ENCODE results near the gene SERINC5. TPM values are rescaled to one million over a fixed set of nuclear protein-coding genes. Genes with fewer than 3 reads are reported as not detected.

Gene SERINC5
- total RNA-seq, 2 experiments from 2014 or later, result 28.1 to 36.0 TPM

GRCh38 chr5:80255431-80255810 lies 427 bp downstream of the SERINC5 start:
- peaks cover 46% of the 10 kb centered on the region for H3K4me1 Mint-ChIP-seq
- intact Hi-C loops (cut with DNase I, micrococcal nuclease), result loop anchor here (1.0 to 10.0 kb wide), 9 partner anchors 8 to 759 kb away; partner anchors contain the start of genes MTX3 (in 1 of the 2), TENT2 (in 1 of the 2) and ZFYVE16 (in 1 of the 2)
- peak; percentile 34 for ATAC-seq

DNA sequence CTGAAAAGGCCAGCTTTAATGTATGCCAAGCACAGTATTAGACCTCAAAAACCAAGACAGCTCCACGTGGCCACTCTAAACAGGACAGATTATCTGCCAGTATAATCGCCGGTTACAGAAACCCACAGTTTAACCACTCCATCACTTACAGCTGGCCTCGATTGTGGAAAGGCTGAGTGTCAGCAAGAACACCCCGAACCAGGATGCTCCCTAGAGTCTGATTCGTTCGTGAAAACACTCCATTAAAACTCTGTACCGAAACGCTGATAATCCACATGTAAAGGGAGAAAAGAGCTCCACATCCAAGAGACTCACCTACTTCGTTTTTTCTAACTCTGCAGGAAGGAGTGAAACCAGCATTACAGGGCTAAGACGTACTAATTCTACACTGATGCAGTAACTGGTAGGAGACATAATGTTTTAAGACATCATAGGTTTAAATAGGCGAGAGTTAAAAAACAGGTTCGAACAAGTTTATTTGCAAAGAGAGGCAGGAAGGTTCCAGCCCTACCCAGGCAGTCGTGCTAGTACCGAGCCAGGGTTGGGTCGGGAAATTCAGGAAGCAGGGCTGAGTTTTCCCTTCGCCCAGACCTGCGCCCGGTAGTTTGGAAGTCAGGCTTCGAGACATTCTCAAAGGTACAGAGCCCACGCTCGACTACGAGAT lies 949 bp downstream of the SERINC5 start:
- POLR2A ChIA-PET, result interaction anchor here (1.1 to 3.4 kb wide), 10 partner anchors 16 to 129 kb away, joined by 3 to 12 read pairs (median 4); no protein-coding TSS in a partner anchor
- intact Hi-C loops (cut with DNase I, micrococcal nuclease), result loop anchor here (1.0 to 10.0 kb wide), 10 partner anchors 8 to 760 kb away; partner anchors contain the start of genes MTX3 (in 1 of the 2), TENT2 (in 1 of the 2) and ZFYVE16 (in 1 of the 2)
- Mint-ChIP-seq H3K4me1 (peaks cover 49% of the 10 kb centered on the region), H3K4me3 (peak overlapping the region; percentile 93), H3K36me3 (ENCODE audit: low read depth) (peaks cover 27% of the 10 kb centered on the region), H3K27ac (peak overlapping the region; percentile 96), H3K27me3 (no peaks in the 10 kb centered on the region), H3K9me3 (ENCODE audit: low read depth) (no peaks in the 10 kb centered on the region)
- CTCF ChIA-PET, result interaction anchor here (0.6 to 3.2 kb wide), 14 partner anchors 43 to 418 kb away, joined by 3 to 27 read pairs (median 4); no protein-coding TSS in a partner anchor
- ATAC-seq, result peak; percentile 8
- DNase-seq, result peak; percentile 44

More at GRCh38 chr5:80255431-80255810, 427 bp downstream of the SERINC5 start:
- peak; percentile 77 for DNase-seq
- no peaks in the 10 kb centered on the region for H3K9me3 Mint-ChIP-seq (ENCODE audit: low read depth)
- peaks cover 25% of the 10 kb centered on the region for H3K36me3 Mint-ChIP-seq (ENCODE audit: low read depth)
- peak overlapping the region; percentile 96 for H3K27ac Mint-ChIP-seq
- CTCF ChIA-PET, result interaction anchor here (0.6 to 3.2 kb wide), 12 partner anchors 52 to 417 kb away, joined by 3 to 27 read pairs (median 4); no protein-coding TSS in a partner anchor
- H3K27me3 Mint-ChIP-seq, result no peaks in the 10 kb centered on the region
- H3K4me3 Mint-ChIP-seq, result peak overlapping the region; percentile 93
- POLR2A ChIA-PET, result interaction anchor here (1.1 to 3.4 kb wide), 10 partner anchors 16 to 130 kb away, joined by 3 to 12 read pairs (median 4); no protein-coding TSS in a partner anchor

DNA sequence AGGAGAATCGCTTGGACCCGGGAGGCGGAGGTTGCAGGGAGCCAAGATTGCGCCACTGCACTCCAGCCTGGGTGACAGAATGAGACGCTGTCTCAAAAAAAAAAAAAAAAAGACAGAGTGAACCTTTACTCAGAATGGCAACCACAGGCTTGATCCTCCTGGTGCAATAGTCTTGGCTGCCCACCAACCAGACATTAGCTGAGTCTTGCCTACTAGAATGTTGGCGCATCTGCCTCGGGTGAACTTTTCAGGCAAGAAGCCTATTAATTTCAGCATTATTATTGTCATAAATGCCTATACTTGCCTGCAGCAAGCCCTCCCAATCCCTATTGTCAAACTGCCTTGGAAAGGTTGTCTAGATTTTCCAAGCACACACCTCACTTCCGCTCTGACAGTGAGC lies 4.2 kb downstream of the SERINC5 start:
- DNase-seq (peak; percentile 41), ATAC-seq (no peak)
- Mint-ChIP-seq H3K36me3 (ENCODE audit: low read depth) (peaks cover 33% of the 10 kb centered on the region), H3K4me3 (peak overlapping the region; percentile 20), H3K4me1 (peaks cover 70% of the 10 kb centered on the region), H3K9me3 (ENCODE audit: low read depth) (no peaks in the 10 kb centered on the region), H3K27ac (peak overlapping the region; percentile 96), H3K27me3 (no peaks in the 10 kb centered on the region)
- intact Hi-C loops (cut with DNase I, micrococcal nuclease), result loop anchor here (5.0 to 10.0 kb wide), 5 partner anchors 59 to 763 kb away; partner anchors contain the start of genes MTX3 (in 1 of the 2), TENT2 (in 1 of the 2) and ZFYVE16 (in 1 of the 2)
- CTCF ChIA-PET, result interaction anchor here (0.7 to 1.0 kb wide), 2 partner anchors 85 to 160 kb away, joined by 3 read pairs; no protein-coding TSS in a partner anchor
- POLR2A ChIA-PET, result interaction anchor here (0.6 kb wide), 1 partner anchor 553 kb away, joined by 3 read pairs; no protein-coding TSS in a partner anchor

DNA sequence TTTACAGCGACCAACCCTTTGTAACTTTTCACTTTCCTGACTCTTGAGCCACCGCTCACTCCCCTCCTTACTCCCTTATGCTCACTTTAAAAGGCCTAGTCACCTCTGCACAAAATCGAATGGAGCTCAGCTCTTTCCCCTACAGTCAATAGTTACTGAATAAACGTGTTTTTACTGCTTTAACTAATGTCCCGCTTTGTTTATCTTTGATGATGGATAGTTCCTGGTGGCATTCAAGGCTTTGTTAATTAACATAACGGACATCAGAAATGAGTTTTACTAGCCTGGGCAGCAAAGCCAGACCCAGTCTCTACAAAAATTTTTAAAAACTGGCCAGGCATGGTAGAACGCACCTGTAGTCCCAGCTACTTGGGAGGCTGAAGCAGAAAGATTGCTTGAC lies 5.0 kb downstream of the SERINC5 start:
- DNase-seq, result no peak
- Mint-ChIP-seq H3K36me3 (ENCODE audit: low read depth) (peaks cover 32% of the 10 kb centered on the region), H3K4me1 (peaks cover 78% of the 10 kb centered on the region), H3K27ac (peak overlapping the region; percentile 32), H3K9me3 (ENCODE audit: low read depth) (no peaks in the 10 kb centered on the region), H3K27me3 (no peaks in the 10 kb centered on the region), H3K4me3 (no peak overlapping the region)
- POLR2A ChIA-PET, result interaction anchor here (0.7 kb wide), 1 partner anchor 110 kb away, joined by 3 read pairs; no protein-coding TSS in a partner anchor
- ATAC-seq, result no peak
- CTCF ChIA-PET, result interaction anchor here (1.0 kb wide), 3 partner anchors 11 to 84 kb away, joined by 3 read pairs; no protein-coding TSS in a partner anchor
- intact Hi-C loops (cut with DNase I, micrococcal nuclease), result loop anchor here (5.0 to 10.0 kb wide), 5 partner anchors 58 to 764 kb away; partner anchors contain the start of genes MTX3 (in 1 of the 2), TENT2 (in 1 of the 2) and ZFYVE16 (in 1 of the 2)

GRCh38 chr5:80249901-80250300 lies 5.9 kb downstream of the SERINC5 start:
- ChIA-PET CTCF (interaction anchor here (1.0 kb wide), 3 partner anchors 10 to 158 kb away, joined by 3 to 4 read pairs (median 3); no protein-coding TSS in a partner anchor), POLR2A (no interaction called here)
- no peaks in the 10 kb centered on the region for H3K27me3 Mint-ChIP-seq
- DNase-seq (no peak), ATAC-seq (no peak)
- peaks cover 36% of the 10 kb centered on the region for H3K36me3 Mint-ChIP-seq (ENCODE audit: low read depth)
- intact Hi-C loops (cut with DNase I, micrococcal nuclease), result loop anchor here (5.0 to 10.0 kb wide), 7 partner anchors 58 to 1013 kb away; partner anchors contain the start of genes JMY (in 1 of the 2), MTX3 (in 1 of the 2), TENT2 (in 1 of the 2) and ZFYVE16 (in 1 of the 2)
- H3K4me1 Mint-ChIP-seq, result peaks cover 83% of the 10 kb centered on the region
- H3K9me3 Mint-ChIP-seq (ENCODE audit: low read depth), result no peaks in the 10 kb centered on the region
- peak overlapping the region; percentile 66 for H3K27ac Mint-ChIP-seq
- H3K4me3 Mint-ChIP-seq, result no peak overlapping the region

DNA sequence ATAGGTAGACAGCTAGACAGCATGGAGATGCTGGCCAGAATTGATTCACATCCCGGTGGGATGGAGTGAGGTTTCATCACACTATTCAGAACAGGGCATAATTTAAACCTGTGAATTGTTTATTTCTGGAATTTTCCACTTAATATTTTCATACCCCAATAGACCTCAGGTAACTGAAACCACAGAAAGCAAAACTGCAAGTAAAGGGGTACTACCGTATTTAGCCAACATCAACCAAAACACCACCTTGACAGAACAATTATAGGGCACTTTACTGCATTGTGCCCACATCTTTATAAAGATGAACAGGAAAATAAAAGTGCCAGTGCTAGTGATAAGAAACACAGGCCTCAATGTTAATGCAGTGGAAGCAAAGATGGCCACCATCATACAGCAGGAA lies 7.5 kb downstream of the SERINC5 start:
- ATAC-seq (peak; percentile 5), DNase-seq (no peak)
- CTCF ChIA-PET, result no interaction called here
- H3K4me1 Mint-ChIP-seq, result peaks cover 78% of the 10 kb centered on the region
- no peaks in the 10 kb centered on the region for H3K9me3 Mint-ChIP-seq (ENCODE audit: low read depth)
- no peaks in the 10 kb centered on the region for H3K27me3 Mint-ChIP-seq
- H3K36me3 Mint-ChIP-seq (ENCODE audit: low read depth), result peaks cover 34% of the 10 kb centered on the region
- no peak overlapping the region for H3K4me3 Mint-ChIP-seq
- peak overlapping the region; percentile 70 for H3K27ac Mint-ChIP-seq
- POLR2A ChIA-PET, result no interaction called here
- intact Hi-C loops (cut with DNase I, micrococcal nuclease), result loop anchor here (5.0 kb wide), 2 partner anchors 121 to 1011 kb away; partner anchors contain the start of gene JMY (in 1 of the 2)

DNA sequence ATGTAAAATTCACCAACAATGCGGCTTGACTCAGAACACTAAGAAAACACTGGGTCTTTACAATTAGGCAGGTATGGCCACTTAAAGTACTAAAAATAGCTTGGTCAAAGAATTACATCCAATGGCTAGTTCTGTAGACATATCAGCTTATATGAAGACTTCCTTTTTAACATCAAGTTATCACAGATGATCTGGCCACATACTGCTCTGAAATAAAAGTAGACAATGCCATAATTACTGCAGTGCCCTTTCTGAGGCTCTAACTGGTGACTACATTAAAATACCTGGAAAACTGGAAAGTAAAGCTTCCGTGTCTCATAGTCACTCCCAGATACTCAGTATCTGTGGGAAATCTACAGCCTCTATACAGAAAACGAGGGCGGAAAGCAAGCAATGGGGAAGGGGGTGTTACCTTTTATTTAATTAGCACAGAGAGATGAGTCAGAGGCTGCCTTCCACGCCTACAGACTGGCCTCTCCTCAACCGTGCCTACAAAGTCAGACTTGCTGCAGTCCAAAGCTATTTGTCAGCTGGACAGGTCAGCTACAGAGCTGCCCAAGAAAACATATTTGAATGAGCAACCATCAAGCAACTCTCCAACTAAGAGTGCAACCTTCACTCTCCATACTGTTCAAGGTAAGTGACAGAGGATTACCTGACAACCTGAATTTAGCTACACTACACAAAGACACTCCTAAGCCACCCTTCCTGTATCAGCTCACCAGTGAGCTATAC lies 8.7 kb downstream of the SERINC5 start:
- DNase-seq (peak; percentile 66), ATAC-seq (peak; percentile 79)
- H3K4me3 Mint-ChIP-seq, result no peak overlapping the region
- intact Hi-C loops (cut with DNase I, micrococcal nuclease), result loop anchor here (1.0 to 5.0 kb wide), 5 partner anchors 8 to 1010 kb away; partner anchors contain the start of gene JMY (in 1 of the 2)
- H3K36me3 Mint-ChIP-seq (ENCODE audit: low read depth), result peaks cover 40% of the 10 kb centered on the region
- H3K9me3 Mint-ChIP-seq (ENCODE audit: low read depth), result peaks cover 2% of the 10 kb centered on the region
- no peaks in the 10 kb centered on the region for H3K27me3 Mint-ChIP-seq
- POLR2A ChIA-PET, result interaction anchor here (1.4 kb wide), 1 partner anchor 9 kb away, joined by 5 read pairs; the partner anchor contains the start of gene SERINC5
- peaks cover 66% of the 10 kb centered on the region for H3K4me1 Mint-ChIP-seq
- CTCF ChIA-PET, result interaction anchor here (0.8 to 1.4 kb wide), 3 partner anchors 9 to 53 kb away, joined by 3 to 4 read pairs (median 3); partner anchors contain the start of gene SERINC5
- peak overlapping the region; percentile 70 for H3K27ac Mint-ChIP-seq

- intact Hi-C loops (cut with DNase I, micrococcal nuclease), result loop anchor here (2.0 to 5.0 kb wide), 4 partner anchors 29 to 1009 kb away; partner anchors contain the start of gene JMY (in 1 of the 2)
- ChIA-PET CTCF (interaction anchor here (0.6 to 1.4 kb wide), 7 partner anchors 10 to 1210 kb away, joined by 3 to 4 read pairs (median 3); partner anchors contain the start of gene SERINC5), POLR2A (interaction anchor here (1.4 kb wide), 1 partner anchor 10 kb away, joined by 5 read pairs; the partner anchor contains the start of gene SERINC5)
- Mint-ChIP-seq H3K27me3 (no peaks in the 10 kb centered on the region), H3K27ac (peak overlapping the region; percentile 72), H3K4me1 (peaks cover 62% of the 10 kb centered on the region), H3K36me3 (ENCODE audit: low read depth) (peaks cover 50% of the 10 kb centered on the region), H3K4me3 (peak overlapping the region; percentile 41), H3K9me3 (ENCODE audit: low read depth) (peaks cover 12% of the 10 kb centered on the region)
- ATAC-seq, result no peak
- no peak for DNase-seq
These were observed 9.7 kb downstream of the SERINC5 start for GRCh38 chr5:80246001-80246758.

- ATAC-seq (no peak), DNase-seq (no peak)
- POLR2A ChIA-PET, result interaction anchor here (0.8 kb wide), 1 partner anchor 104 kb away, joined by 3 read pairs; no protein-coding TSS in a partner anchor
- peaks cover 43% of the 10 kb centered on the region for H3K36me3 Mint-ChIP-seq (ENCODE audit: low read depth)
- CTCF ChIA-PET, result interaction anchor here (0.6 kb wide), 1 partner anchor 768 kb away, joined by 3 read pairs; no protein-coding TSS in a partner anchor
- H3K27me3 Mint-ChIP-seq, result no peaks in the 10 kb centered on the region
- no peak overlapping the region for H3K4me3 Mint-ChIP-seq
- H3K9me3 Mint-ChIP-seq (ENCODE audit: low read depth), result peaks cover 12% of the 10 kb centered on the region
- intact Hi-C loops (cut with DNase I, micrococcal nuclease), result no loop called here
- no peak overlapping the region for H3K27ac Mint-ChIP-seq
- peaks cover 68% of the 10 kb centered on the region for H3K4me1 Mint-ChIP-seq
These were observed 12.3 kb downstream of the SERINC5 start for GRCh38 chr5:80243567-80243966.

GRCh38 chr5:80242849-80243248 lies 13.0 kb downstream of the SERINC5 start:
- H3K4me1 Mint-ChIP-seq, result peaks cover 67% of the 10 kb centered on the region
- H3K9me3 Mint-ChIP-seq (ENCODE audit: low read depth), result peaks cover 12% of the 10 kb centered on the region
- CTCF ChIA-PET, result interaction anchor here (0.5 kb wide), 1 partner anchor 645 kb away, joined by 3 read pairs; no protein-coding TSS in a partner anchor
- no peak overlapping the region for H3K27ac Mint-ChIP-seq
- H3K4me3 Mint-ChIP-seq, result no peak overlapping the region
- H3K27me3 Mint-ChIP-seq, result no peaks in the 10 kb centered on the region
- POLR2A ChIA-PET, result interaction anchor here (0.6 to 0.8 kb wide), 2 partner anchors 11 to 104 kb away, joined by 3 to 7 read pairs; no protein-coding TSS in a partner anchor
- ATAC-seq, result no peak
- no peak for DNase-seq
- intact Hi-C loops (cut with DNase I, micrococcal nuclease), result no loop called here
- H3K36me3 Mint-ChIP-seq (ENCODE audit: low read depth), result peaks cover 41% of the 10 kb centered on the region

Data from activated CD4-positive, alpha-beta T cell treated with anti-CD3 and anti-CD28 coated beads for 36 hours (primary cell).